ENCODE measurements around the gene MAP2K6. TPM values are rescaled to one million over a fixed set of nuclear protein-coding genes. Genes with fewer than 3 reads are reported as not detected.

Gene MAP2K6
- total and polyA plus RNA-seq, 10 of the 15 experiments (the other 5 are each of a cell fraction or from before 2014, with no cell fraction given): 15.6 to 70.3 (median 22.9) TPM

DNA sequence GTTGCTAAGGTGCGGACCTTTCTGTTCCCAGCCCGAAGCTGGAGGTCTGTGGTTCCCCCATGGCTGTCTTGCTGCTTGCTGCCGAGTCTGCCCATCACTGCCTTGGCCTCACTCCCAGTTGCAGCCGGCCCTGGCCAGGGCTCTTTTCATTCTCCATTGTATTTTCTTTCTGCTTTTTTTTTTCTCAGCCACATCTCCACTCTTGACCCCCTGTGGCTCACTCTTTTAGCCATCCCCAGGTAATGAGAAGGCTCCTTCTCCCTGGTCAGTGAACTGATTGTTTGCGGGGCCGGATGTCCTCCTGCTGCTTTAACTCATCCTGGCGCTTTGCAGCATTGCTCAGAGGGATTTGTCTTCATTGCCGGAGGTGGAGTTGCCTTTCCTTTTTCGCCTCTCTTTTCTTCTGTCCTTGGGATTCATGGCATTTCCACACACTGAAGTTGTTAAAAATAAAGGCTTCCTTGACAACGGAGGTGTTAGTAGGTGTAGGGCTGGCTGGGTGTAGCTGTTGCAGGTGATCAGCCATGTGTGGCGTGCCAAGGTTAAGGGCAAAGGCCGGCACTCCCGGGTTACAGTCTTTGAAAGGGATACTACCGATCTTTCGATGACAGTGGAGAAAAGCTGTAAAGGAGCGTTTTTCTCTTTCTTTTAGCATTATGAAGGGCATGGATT lies 34.1 kb downstream of the MAP2K6 start:
- ATAC-seq: no peak
- ChIA-PET CTCF (no interaction called here), POLR2A (no interaction called here), RAD21 (ENCODE audit: unreplicated experiment) (no interaction called here), SMC1A (ENCODE audit: uncharacterized antibody, unreplicated experiment) (no interaction called here)
- Histone ChIP-seq H3K4me2 (ENCODE audit: control insufficient read depth, insufficient read depth) (no peak overlapping the region), H3K4me1 (ENCODE audit: control insufficient read depth, insufficient read depth, low read length) (peaks cover 10% of the 10 kb centered on the region), H3K36me3 (ENCODE audit: control insufficient read depth in 2 of 2, insufficient read depth in 2 of 2, low read length in 1 of 2) (no peaks in the 10 kb centered on the region), H2AFZ (ENCODE audit: control insufficient read depth, low read depth, low read length) (no peak overlapping the region), H3K27me3 (replicated peaks in 1 of 2; ENCODE audit: control insufficient read depth in 2 of 2, insufficient read depth in 2 of 2, low read length in 1 of 2) (no peaks in the 10 kb centered on the region), H3K27ac (ENCODE audit: control insufficient read depth, insufficient read depth) (no peak overlapping the region), H3K79me2 (ENCODE audit: control insufficient read depth, insufficient read depth, low read length) (no peaks in the 10 kb centered on the region), H3K9me3 (replicated peaks; ENCODE audit: control insufficient read depth, insufficient read depth, low read length) (no peaks in the 10 kb centered on the region), H3K9ac (ENCODE audit: control insufficient read depth, insufficient read depth, low read length) (no peak overlapping the region), H3K4me3 (no peak overlapping the region), H4K20me1 (ENCODE audit: control insufficient read depth, insufficient read depth) (no peaks in the 10 kb centered on the region)
- no TSS peak for BruUV-seq (replicated peaks)
- WGBS (ENCODE audit: insufficient coverage, insufficient replicate concordance, low lambda C conversion rate, missing lambda C conversion rate): 87% methylated on average over 16 of the region's 16 CpGs
- intact Hi-C loops (cut with micrococcal nuclease; ENCODE audit: unreplicated experiment) (no loop called here), in situ Hi-C loops (cut with MboI) (no loop called here)
- no peak for DNase-seq (ENCODE audit: low read depth, low spot score)
- TF ChIP-seq, protein P1, sequence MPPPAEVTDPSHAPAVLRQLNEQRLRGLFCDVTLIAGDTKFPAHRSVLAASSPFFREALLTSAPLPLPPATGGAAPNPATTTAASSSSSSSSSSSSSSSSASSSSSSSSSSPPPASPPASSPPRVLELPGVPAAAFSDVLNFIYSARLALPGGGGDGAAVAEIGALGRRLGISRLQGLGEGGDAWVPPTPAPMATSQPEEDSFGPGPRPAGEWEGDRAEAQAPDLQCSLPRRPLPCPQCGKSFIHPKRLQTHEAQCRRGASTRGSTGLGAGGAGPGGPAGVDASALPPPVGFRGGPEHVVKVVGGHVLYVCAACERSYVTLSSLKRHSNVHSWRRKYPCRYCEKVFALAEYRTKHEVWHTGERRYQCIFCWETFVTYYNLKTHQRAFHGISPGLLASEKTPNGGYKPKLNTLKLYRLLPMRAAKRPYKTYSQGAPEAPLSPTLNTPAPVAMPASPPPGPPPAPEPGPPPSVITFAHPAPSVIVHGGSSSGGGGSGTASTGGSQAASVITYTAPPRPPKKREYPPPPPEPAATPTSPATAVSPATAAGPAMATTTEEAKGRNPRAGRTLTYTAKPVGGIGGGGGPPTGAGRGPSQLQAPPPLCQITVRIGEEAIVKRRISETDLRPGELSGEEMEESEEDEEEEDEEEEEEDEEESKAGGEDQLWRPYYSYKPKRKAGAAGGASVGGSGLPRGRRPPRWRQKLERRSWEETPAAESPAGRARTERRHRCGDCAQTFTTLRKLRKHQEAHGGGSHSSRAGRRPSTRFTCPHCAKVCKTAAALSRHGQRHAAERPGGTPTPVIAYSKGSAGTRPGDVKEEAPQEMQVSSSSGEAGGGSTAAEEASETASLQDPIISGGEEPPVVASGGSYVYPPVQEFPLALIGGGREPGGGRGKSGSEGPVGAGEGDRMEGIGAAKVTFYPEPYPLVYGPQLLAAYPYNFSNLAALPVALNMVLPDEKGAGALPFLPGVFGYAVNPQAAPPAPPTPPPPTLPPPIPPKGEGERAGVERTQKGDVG (CRISPR knock-in tag; IDR thresholded peaks at IDR 0.05): no peak
- TF ChIP-seq PML (IDR thresholded peaks at IDR 0.05; ENCODE audit: low read length) (no peak), ASH2L (IDR thresholded peaks at IDR 0.05; ENCODE audit: borderline replicate concordance, low read depth) (no peak), SUZ12 (IDR thresholded peaks at IDR 0.05; ENCODE audit: unreplicated experiment) (no peak)
- TF ChIP-seq, protein P2, sequence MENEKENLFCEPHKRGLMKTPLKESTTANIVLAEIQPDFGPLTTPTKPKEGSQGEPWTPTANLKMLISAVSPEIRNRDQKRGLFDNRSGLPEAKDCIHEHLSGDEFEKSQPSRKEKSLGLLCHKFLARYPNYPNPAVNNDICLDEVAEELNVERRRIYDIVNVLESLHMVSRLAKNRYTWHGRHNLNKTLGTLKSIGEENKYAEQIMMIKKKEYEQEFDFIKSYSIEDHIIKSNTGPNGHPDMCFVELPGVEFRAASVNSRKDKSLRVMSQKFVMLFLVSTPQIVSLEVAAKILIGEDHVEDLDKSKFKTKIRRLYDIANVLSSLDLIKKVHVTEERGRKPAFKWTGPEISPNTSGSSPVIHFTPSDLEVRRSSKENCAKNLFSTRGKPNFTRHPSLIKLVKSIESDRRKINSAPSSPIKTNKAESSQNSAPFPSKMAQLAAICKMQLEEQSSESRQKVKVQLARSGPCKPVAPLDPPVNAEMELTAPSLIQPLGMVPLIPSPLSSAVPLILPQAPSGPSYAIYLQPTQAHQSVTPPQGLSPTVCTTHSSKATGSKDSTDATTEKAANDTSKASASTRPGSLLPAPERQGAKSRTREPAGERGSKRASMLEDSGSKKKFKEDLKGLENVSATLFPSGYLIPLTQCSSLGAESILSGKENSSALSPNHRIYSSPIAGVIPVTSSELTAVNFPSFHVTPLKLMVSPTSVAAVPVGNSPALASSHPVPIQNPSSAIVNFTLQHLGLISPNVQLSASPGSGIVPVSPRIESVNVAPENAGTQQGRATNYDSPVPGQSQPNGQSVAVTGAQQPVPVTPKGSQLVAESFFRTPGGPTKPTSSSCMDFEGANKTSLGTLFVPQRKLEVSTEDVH (IDR thresholded peaks at IDR 0.05; ENCODE audit: low read depth, partially characterized antibody): no peak
- TF ChIP-seq, protein P3, sequence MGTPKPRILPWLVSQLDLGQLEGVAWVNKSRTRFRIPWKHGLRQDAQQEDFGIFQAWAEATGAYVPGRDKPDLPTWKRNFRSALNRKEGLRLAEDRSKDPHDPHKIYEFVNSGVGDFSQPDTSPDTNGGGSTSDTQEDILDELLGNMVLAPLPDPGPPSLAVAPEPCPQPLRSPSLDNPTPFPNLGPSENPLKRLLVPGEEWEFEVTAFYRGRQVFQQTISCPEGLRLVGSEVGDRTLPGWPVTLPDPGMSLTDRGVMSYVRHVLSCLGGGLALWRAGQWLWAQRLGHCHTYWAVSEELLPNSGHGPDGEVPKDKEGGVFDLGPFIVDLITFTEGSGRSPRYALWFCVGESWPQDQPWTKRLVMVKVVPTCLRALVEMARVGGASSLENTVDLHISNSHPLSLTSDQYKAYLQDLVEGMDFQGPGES (IDR thresholded peaks at IDR 0.05): no peak
- TF ChIP-seq, protein P4, sequence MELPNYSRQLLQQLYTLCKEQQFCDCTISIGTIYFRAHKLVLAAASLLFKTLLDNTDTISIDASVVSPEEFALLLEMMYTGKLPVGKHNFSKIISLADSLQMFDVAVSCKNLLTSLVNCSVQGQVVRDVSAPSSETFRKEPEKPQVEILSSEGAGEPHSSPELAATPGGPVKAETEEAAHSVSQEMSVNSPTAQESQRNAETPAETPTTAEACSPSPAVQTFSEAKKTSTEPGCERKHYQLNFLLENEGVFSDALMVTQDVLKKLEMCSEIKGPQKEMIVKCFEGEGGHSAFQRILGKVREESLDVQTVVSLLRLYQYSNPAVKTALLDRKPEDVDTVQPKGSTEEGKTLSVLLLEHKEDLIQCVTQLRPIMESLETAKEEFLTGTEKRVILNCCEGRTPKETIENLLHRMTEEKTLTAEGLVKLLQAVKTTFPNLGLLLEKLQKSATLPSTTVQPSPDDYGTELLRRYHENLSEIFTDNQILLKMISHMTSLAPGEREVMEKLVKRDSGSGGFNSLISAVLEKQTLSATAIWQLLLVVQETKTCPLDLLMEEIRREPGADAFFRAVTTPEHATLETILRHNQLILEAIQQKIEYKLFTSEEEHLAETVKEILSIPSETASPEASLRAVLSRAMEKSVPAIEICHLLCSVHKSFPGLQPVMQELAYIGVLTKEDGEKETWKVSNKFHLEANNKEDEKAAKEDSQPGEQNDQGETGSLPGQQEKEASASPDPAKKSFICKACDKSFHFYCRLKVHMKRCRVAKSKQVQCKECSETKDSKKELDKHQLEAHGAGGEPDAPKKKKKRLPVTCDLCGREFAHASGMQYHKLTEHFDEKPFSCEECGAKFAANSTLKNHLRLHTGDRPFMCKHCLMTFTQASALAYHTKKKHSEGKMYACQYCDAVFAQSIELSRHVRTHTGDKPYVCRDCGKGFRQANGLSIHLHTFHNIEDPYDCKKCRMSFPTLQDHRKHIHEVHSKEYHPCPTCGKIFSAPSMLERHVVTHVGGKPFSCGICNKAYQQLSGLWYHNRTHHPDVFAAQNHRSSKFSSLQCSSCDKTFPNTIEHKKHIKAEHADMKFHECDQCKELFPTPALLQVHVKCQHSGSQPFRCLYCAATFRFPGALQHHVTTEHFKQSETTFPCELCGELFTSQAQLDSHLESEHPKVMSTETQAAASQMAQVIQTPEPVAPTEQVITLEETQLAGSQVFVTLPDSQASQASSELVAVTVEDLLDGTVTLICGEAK (IDR thresholded peaks at IDR 0.05; ENCODE audit: borderline replicate concordance): no peak
- FAIRE-seq: no peak
